Cardiac fibroblast (primary cell): Measurements from ENCODE around the gene STAT6.

ENCODE experiments used
- DNase-seq, 2 donors: peaks; one replicate each; pipeline versions ENCODE4 v3.0.0 to v3.0.0-alpha.2; 2010; ENCODE audit warnings: low read depth in 2 of 2
- H3K4me3 ChIP-seq, 2 donors: replicated peaks in 1 of 2; 1 replicate in 1 of 2; 2 replicates in 1 of 2; pipeline ENCODE4 v1.5.1; 2011; ENCODE audit warnings: low read depth in 2 of 2, low read length in 2 of 2, mild to moderate bottlenecking in 2 of 2, moderate library complexity in 1 of 2
- TF ChIP-seq, protein P1 (sequence below): IDR thresholded peaks from one replicate; pipeline ENCODE4 v1.5.1; 2011; ENCODE audit warnings: low read depth, mild to moderate bottlenecking, low read length, inconsistent platforms

Gene STAT6, protein sequence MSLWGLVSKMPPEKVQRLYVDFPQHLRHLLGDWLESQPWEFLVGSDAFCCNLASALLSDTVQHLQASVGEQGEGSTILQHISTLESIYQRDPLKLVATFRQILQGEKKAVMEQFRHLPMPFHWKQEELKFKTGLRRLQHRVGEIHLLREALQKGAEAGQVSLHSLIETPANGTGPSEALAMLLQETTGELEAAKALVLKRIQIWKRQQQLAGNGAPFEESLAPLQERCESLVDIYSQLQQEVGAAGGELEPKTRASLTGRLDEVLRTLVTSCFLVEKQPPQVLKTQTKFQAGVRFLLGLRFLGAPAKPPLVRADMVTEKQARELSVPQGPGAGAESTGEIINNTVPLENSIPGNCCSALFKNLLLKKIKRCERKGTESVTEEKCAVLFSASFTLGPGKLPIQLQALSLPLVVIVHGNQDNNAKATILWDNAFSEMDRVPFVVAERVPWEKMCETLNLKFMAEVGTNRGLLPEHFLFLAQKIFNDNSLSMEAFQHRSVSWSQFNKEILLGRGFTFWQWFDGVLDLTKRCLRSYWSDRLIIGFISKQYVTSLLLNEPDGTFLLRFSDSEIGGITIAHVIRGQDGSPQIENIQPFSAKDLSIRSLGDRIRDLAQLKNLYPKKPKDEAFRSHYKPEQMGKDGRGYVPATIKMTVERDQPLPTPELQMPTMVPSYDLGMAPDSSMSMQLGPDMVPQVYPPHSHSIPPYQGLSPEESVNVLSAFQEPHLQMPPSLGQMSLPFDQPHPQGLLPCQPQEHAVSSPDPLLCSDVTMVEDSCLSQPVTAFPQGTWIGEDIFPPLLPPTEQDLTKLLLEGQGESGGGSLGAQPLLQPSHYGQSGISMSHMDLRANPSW

DNA sequence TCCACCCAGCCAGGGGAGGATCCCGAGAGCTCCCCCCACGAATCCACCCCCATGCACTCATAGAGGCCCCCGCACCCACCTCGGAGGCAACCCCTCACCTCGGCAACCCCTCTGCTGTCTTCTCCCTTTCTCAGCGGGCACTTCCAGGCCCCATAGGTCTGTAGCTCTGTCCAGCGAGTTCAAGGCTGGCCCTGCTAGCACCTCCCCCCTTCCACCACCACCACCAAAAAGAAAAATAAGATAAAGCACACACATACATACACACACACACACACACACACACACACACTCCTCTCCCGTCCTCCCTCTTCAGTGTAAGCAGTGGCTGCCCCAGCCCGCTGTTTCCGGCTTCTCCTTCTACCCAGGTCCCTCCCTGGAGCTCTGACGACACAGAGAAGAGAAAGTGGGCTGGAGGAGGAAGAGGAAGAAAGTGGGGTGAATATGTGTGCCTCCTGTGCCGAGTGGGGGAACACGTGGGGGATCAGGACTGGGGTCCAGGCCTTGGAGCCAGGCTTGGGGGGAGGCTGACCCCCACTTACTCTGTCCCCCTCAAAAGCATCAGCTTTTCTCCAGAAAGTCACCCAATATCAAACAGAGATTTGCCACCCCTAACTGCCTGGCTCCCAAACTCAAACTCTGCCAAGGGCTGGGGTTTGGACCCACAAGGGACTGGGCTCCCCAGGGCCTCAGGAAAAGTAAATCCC lies at the start of gene STAT6:
TSS of gene STAT6 (minus strand) at position 332 of the 704 bp plus-strand sequence. CDS start 3,084 bp downstream, outside the sequence.
- TF ChIP-seq, protein P1, sequence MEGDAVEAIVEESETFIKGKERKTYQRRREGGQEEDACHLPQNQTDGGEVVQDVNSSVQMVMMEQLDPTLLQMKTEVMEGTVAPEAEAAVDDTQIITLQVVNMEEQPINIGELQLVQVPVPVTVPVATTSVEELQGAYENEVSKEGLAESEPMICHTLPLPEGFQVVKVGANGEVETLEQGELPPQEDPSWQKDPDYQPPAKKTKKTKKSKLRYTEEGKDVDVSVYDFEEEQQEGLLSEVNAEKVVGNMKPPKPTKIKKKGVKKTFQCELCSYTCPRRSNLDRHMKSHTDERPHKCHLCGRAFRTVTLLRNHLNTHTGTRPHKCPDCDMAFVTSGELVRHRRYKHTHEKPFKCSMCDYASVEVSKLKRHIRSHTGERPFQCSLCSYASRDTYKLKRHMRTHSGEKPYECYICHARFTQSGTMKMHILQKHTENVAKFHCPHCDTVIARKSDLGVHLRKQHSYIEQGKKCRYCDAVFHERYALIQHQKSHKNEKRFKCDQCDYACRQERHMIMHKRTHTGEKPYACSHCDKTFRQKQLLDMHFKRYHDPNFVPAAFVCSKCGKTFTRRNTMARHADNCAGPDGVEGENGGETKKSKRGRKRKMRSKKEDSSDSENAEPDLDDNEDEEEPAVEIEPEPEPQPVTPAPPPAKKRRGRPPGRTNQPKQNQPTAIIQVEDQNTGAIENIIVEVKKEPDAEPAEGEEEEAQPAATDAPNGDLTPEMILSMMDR, result no peak
- peak; percentile 90 to 97 for DNase-seq

DNA sequence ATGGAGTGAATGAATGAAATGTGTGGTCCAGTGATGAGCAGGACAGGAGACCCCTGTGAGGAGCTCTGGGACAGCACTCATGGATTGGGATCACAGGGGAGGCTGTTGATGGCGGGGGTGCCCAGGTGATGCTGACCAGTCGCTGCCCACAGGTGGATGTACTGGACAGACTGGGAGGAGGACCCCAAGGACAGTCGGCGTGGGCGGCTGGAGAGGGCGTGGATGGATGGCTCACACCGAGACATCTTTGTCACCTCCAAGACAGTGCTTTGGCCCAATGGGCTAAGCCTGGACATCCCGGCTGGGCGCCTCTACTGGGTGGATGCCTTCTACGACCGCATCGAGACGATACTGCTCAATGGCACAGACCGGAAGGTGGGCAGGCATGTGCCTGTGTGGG lies 49.6 kb upstream of the STAT6 start:
- no peak for DNase-seq
- TF ChIP-seq, protein P1, result no peak
- H3K4me3 ChIP-seq, result no peak overlapping the region

More for the DNA sequence above, at the start of gene STAT6:
- peak within 1 kb of the TSS; percentile 86 to 89 for H3K4me3 ChIP-seq

DNA sequence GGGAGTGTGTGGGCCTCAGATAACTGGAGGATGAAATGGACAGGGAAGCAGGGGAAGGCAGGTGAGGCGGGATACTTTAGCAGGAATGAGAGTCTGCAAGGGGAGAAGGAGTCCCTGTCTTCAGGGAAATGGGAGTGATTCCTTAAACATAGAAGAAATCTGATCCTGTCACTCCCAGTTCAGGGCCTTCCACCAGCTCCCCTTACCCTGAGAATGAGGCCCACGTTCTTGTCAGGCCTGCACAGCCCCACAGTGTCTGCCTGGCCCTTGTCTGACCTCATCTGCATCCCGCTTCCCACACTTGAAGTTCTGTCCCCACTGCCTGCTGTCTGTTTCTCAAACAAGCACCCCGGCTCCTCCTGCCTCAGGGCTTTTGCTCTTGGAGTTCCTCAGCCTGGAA lies 48.9 kb upstream of the STAT6 start:
- no peak overlapping the region for H3K4me3 ChIP-seq
- no peak for DNase-seq
- TF ChIP-seq, protein P1, result no peak

DNA sequence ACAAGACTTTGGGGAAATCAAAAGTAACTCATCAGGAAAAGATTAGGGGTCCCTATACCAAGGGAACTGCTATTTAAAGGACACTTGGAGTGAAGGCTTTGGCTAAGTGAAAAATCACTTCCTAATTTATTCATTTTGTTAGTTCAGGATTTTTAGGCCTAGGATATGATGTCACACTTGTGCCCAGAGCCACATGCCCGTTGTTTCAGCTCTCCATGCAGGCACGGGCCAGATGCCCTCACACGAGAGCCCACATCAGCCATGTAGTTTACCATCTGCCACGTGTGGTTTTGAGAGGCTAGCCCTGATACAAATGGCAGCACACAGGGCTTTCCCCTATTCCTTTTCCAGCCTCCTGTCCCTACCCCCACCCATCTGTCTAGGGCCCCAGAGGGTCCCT lies 48.1 kb upstream of the STAT6 start:
- no peak for DNase-seq
- TF ChIP-seq, protein P1, result no peak
- no peak overlapping the region for H3K4me3 ChIP-seq

DNA sequence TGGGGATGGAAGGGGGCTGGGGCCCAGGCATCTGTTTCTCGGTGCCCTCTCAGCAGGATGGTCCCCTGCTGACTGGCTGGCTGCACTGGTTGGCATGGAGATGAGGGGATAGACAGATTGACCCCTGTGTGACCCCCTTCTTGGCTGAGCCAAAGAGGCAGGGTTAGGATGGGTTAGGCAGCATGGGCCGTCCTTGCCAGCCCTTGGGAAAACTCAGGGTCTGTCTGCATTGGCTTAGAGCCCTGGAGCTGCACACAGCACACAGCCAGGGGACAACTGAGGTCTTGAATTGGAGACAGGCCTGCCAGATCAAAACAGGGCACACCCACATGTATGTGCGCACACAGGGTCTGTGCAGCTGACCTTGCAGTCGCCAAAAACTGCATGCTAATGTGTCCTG lies 47.5 kb upstream of the STAT6 start:
- TF ChIP-seq, protein P1, result no peak

DNA sequence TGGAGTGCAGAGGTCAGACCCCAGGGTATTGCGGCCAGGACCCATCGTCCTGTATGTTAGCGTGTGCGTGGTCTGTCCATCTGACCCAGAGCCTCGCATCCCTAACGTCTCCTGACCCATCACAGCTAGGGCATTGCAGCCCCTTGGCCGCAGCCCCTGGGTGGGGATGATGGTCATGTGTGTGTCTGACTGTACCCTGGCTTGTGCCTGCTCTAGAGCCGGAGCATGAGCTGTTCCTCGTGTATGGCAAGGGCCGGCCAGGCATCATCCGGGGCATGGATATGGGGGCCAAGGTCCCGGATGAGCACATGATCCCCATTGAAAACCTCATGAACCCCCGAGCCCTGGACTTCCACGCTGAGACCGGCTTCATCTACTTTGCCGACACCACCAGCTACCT lies 47.0 kb upstream of the STAT6 start:
- no peak for DNase-seq
- no peak overlapping the region for H3K4me3 ChIP-seq
- TF ChIP-seq, protein P1, result no peak

More for the DNA sequence above, 47.5 kb upstream of the STAT6 start:
- no peak overlapping the region for H3K4me3 ChIP-seq
- peak in 1 of 2 donors; percentile 38 for DNase-seq
